HepG2 (cell line): Measurements from ENCODE around the gene GRIP1. TPM values are rescaled to one million over a fixed set of nuclear protein-coding genes. Genes with fewer than 3 reads are reported as not detected.

Source experiments
- ATAC-seq: fragments of 200-7000 bp; cut with Tn5 transposase; 3 replicates; pipeline ENCODE4 v1.9.1; 2020; ENCODE audit warnings: mild to moderate bottlenecking, moderate library complexity
- BruUV-seq: library from RNA; stranded (reverse); fragments of 400-500 nt; replicated peaks from 2 replicates; lab custom pipeline; 2021; lab: Mats Ljungman, UMichigan
- CTCF ChIA-PET: fragments of 300-600 bp; formaldehyde crosslinking; extraction: SDS; loops from one replicate; lab custom pipeline; 2021; ENCODE audit warnings: low total read pairs, inconsistent platforms, low intra/inter-chr PET ratio; lab: Yijun Ruan, JAX
- POLR2A ChIA-PET: fragments of 350-600 bp; sonication (Branson Sonifier 250); formaldehyde crosslinking; loops from one replicate; lab custom pipeline; 2020; ENCODE audit warnings: antibody characterized with exemption, inconsistent platforms; lab: Yijun Ruan, JAX
- DNase-seq: peaks from one replicate; pipeline ENCODE4 v3.0.0-alpha.2; 2015; ENCODE audit warnings: low spot score
- FAIRE-seq: peaks from 3 replicates; lab custom pipeline; 2011; peaks lifted over from hg19 to GRCh38; lab: Jason Lieb, UNC
- H2AFZ ChIP-seq: one replicate; pipeline ENCODE4 v1.6.1; 2011; ENCODE audit warnings: low read length, inconsistent platforms
- H3K27ac ChIP-seq: fragments of 300-600 bp; 3 replicates; pipeline ENCODE4 v1.8.0; 2011; ENCODE audit warnings: mixed run types, mild to moderate bottlenecking, mixed read lengths, low read length, inconsistent platforms; ENCODE audit not compliant: insufficient read depth; ENCODE audit errors: extremely low read length
- H3K27me3 ChIP-seq, 2 experiments: fragments of 200-600 bp in 1 of 2; 2 replicates in 1 of 2; 3 replicates in 1 of 2; pipeline versions ENCODE4 v1.6.0 to v1.8.0; 2011; ENCODE audit warnings: low read length in 2 of 2, mild to moderate bottlenecking in 2 of 2, moderate library complexity in 2 of 2, inconsistent platforms in 1 of 2; ENCODE audit not compliant: insufficient read depth in 2 of 2, control insufficient read depth in 1 of 2
- H3K36me3 ChIP-seq, 2 experiments: fragments of 200-600 bp in 1 of 2; replicated peaks in 1 of 2; 2 replicates in 1 of 2; 3 replicates in 1 of 2; pipeline versions ENCODE4 v1.5.1 to v1.8.0; 2011; ENCODE audit warnings: low read length in 2 of 2, inconsistent platforms in 1 of 2; ENCODE audit not compliant: insufficient read depth in 2 of 2, control insufficient read depth in 1 of 2
- H3K4me1 ChIP-seq: 2 replicates; pipeline ENCODE4 v1.5.1; 2012; ENCODE audit warnings: low read length, inconsistent platforms; ENCODE audit not compliant: insufficient read depth
- H3K4me2 ChIP-seq: 2 replicates; pipeline ENCODE4 v1.6.0; 2011; ENCODE audit warnings: low read depth, low read length, inconsistent platforms
- H3K4me3 ChIP-seq, 3 experiments: fragments of 200-600 bp in 1 of 3; sonication (generic), shearing (Covaris generic) in 1 of 3; replicated peaks in 1 of 3; 2 replicates each; pipeline ENCODE4 v1.5.1; 2011 to 2016; ENCODE audit warnings: low read length in 3 of 3, inconsistent platforms in 2 of 3, low read depth in 2 of 3, mild to moderate bottlenecking in 2 of 3, control low read depth in 1 of 3, mixed read lengths in 1 of 3; ENCODE audit not compliant: insufficient read depth in 1 of 3
- H3K79me2 ChIP-seq: one replicate; pipeline ENCODE4 v1.6.1; 2011; ENCODE audit warnings: low read length, inconsistent platforms; ENCODE audit not compliant: insufficient read depth
- H3K9ac ChIP-seq: 2 replicates; pipeline ENCODE4 v1.6.0; 2011; ENCODE audit warnings: mild to moderate bottlenecking, low read depth, low read length, inconsistent platforms; ENCODE audit not compliant: insufficient read depth
- H3K9me3 ChIP-seq: 2 replicates; pipeline ENCODE4 v1.5.1; 2012; ENCODE audit warnings: mild to moderate bottlenecking, low read length
- H4K20me1 ChIP-seq: 2 replicates; pipeline ENCODE4 v1.6.0; 2011; ENCODE audit warnings: inconsistent platforms, mild to moderate bottlenecking, low read length, moderate library complexity; ENCODE audit not compliant: insufficient read depth
- AKAP8 ChIP-seq: sonication (generic); formaldehyde crosslinking; IDR thresholded peaks from 2 replicates; pipeline ENCODE4 v1.5.1; 2020; ENCODE audit warnings: mild to moderate bottlenecking, missing genetic modification reagents
- ATF7-NPFF ChIP-seq: sonication (generic); formaldehyde crosslinking; IDR thresholded peaks from 2 replicates; pipeline ENCODE4 v1.8.1; 2023; ENCODE audit warnings: mild to moderate bottlenecking, low read depth, missing genetic modification reagents, moderate library complexity
- CHD2 ChIP-seq: IDR thresholded peaks from 2 replicates; pipeline ENCODE4 v1.6.1; 2011; ENCODE audit warnings: low read depth, low read length, improper control_type of control experiment
- CHD4 ChIP-seq: fragments of 200-600 bp; sonication (generic); IDR thresholded peaks from 2 replicates; pipeline ENCODE4 v1.7.0; 2017; ENCODE audit warnings: mild to moderate bottlenecking, low read length, borderline replicate concordance
- CREBL2 ChIP-seq: sonication (generic); formaldehyde crosslinking; IDR thresholded peaks from 2 replicates; pipeline ENCODE4 v1.8.1; 2023; ENCODE audit warnings: missing genetic modification reagents, mild to moderate bottlenecking, borderline replicate concordance
- ETV5 ChIP-seq: IDR thresholded peaks from 2 replicates; pipeline ENCODE4 v1.6.1; 2018; ENCODE audit warnings: missing biosample characterization, missing genetic modification reagents, inconsistent platforms, borderline replicate concordance
- FOXA3 ChIP-seq: IDR thresholded peaks from 2 replicates; pipeline ENCODE4 v1.6.1; 2016; ENCODE audit warnings: missing genetic modification reagents, missing compliant biosample characterization
- GABPB1 ChIP-seq: IDR thresholded peaks from 2 replicates; pipeline ENCODE4 v1.6.1; 2016; ENCODE audit warnings: mild to moderate bottlenecking, missing genetic modification reagents, moderate library complexity, missing compliant biosample characterization
- MEF2D ChIP-seq: sonication (generic); formaldehyde crosslinking; IDR thresholded peaks from 2 replicates; pipeline ENCODE4 v1.5.1; 2020; ENCODE audit warnings: mild to moderate bottlenecking, missing genetic modification reagents
- PPARG ChIP-seq: conservative IDR thresholded peaks from 2 replicates; pipeline ENCODE4 v1.6.1; 2016; ENCODE audit warnings: missing biosample characterization, missing genetic modification reagents
- RAD51 ChIP-seq: fragments of 450-650 bp; IDR thresholded peaks from 2 replicates; pipeline ENCODE4 v1.6.1; 2016; ENCODE audit warnings: borderline replicate concordance
- RARG ChIP-seq: sonication (generic); formaldehyde crosslinking; IDR thresholded peaks from 2 replicates; pipeline ENCODE4 v1.4.0; 2020; ENCODE audit warnings: low read depth, mild to moderate bottlenecking, missing genetic modification reagents
- SIN3B ChIP-seq: fragments of 150-350 bp; IDR thresholded peaks from 2 replicates; pipeline ENCODE4 v1.6.1; 2014; ENCODE audit warnings: low read length
- ZBTB7A ChIP-seq: sonication (generic); formaldehyde crosslinking; IDR thresholded peaks from 2 replicates; pipeline ENCODE4 v1.8.0; 2022; ENCODE audit warnings: mild to moderate bottlenecking, missing genetic modification reagents
- ZNF362 ChIP-seq: sonication (generic); formaldehyde crosslinking; IDR thresholded peaks from 2 replicates; pipeline ENCODE4 v1.4.0; 2020; ENCODE audit warnings: missing genetic modification reagents, mild to moderate bottlenecking, borderline replicate concordance
- ZNF501 ChIP-seq: sonication (generic); formaldehyde crosslinking; IDR thresholded peaks from 2 replicates; pipeline ENCODE4 v1.5.1; 2020; ENCODE audit warnings: mild to moderate bottlenecking, moderate library complexity, missing genetic modification reagents
- ZSCAN31 ChIP-seq: sonication (generic); formaldehyde crosslinking; IDR thresholded peaks from 2 replicates; pipeline ENCODE4 v1.5.0; 2020; ENCODE audit warnings: low read depth, mild to moderate bottlenecking, missing genetic modification reagents
- WGBS: methylation state at CpG from one replicate; pipeline ENCODE4 v1.1.6; 2017; ENCODE audit warnings: low lambda C conversion rate; 5-methylcytosine and 5-hydroxymethylcytosine counted together
- in situ Hi-C: cut with HindIII; loops from 2 replicates; pipeline ENCODE4 v1.10.0; 2017; ENCODE audit warnings: low pct_unique_long_range_greater_than_20kb; ENCODE audit not compliant: extremely low pct_ligation_motif_present
- intact Hi-C: fragments of 100-400 bp; cut with micrococcal nuclease; formaldehyde crosslinking; loops from one replicate; pipeline ENCODE4 v1.10.0; 2022; ENCODE audit not compliant: unreplicated experiment
- polyA plus RNA-seq, 8 experiments: library from polyadenylated mRNA; depleted of rRNA in 3 of 8; stranded (reverse) in 7 of 8; unstranded in 1 of 8; fragments of >200 nt; fragmentation: Illumina TruSeq in 4 of 8; extraction: Trizol in 4 of 8; gene quantifications; 2 replicates each; pipeline versions ENCODE4 v1.2.1 to v1.2.3, GENCODE V29; 2011 to 2016; ENCODE audit warnings: low read depth in 4 of 8, missing spikeins in 1 of 8, mixed read lengths in 1 of 8; ENCODE audit not compliant: insufficient read depth in 1 of 8
- total RNA-seq, 5 experiments: library from RNA; depleted of rRNA; stranded (reverse); fragments of >200 nt; fragmentation: Illumina TruSeq; extraction: Trizol; gene quantifications; 2 replicates each; pipeline ENCODE4 v1.2.3, GENCODE V29; 2016; ENCODE audit warnings: low read depth in 1 of 5

Gene GRIP1
- total and polyA plus RNA-seq, 2 of the 13 experiments (the other 11 are each of a cell fraction or from before 2014, with no cell fraction given): not detected

- TF ChIP-seq AKAP8 (CRISPR knock-in tag): no peak
- no peak for TF ChIP-seq PPARG (CRISPR knock-in tag)
- no peak for TF ChIP-seq GABPB1 (CRISPR knock-in tag)
- TF ChIP-seq MEF2D: no peak
- TF ChIP-seq ZNF501 (CRISPR knock-in tag): no peak
- no peak for TF ChIP-seq ZBTB7A
- TF ChIP-seq ZNF362 (CRISPR knock-in tag): no peak
- TF ChIP-seq RARG (CRISPR knock-in tag): no peak
- TF ChIP-seq CREBL2 (CRISPR knock-in tag): no peak
- no peak for TF ChIP-seq FOXA3 (CRISPR knock-in tag)
- no peak for TF ChIP-seq ZSCAN31 (CRISPR knock-in tag)
- no peak for TF ChIP-seq RAD51
- TF ChIP-seq CHD2: no peak
- TF ChIP-seq ETV5 (CRISPR knock-in tag): no peak
- TF ChIP-seq ATF7-NPFF (CRISPR knock-in tag): no peak
- no peak for TF ChIP-seq SIN3B
- TF ChIP-seq CHD4: no peak
- Histone ChIP-seq H3K4me1 (peaks cover 13% of the 10 kb centered on the region), H3K79me2 (no peaks in the 10 kb centered on the region), H3K27me3 (peaks cover 0 to 3% of the 10 kb centered on the region in 2 experiments; a peak in 1 of 5 replicates), H3K4me2 (no peak overlapping the region), H4K20me1 (no peaks in the 10 kb centered on the region), H2AFZ (no peak overlapping the region), H3K27ac (no peak overlapping the region), H3K4me3 (no peak overlapping the region), H3K9ac (no peak overlapping the region), H3K9me3 (no peaks in the 10 kb centered on the region), H3K36me3 (no peaks in the 10 kb centered on the region)
- POLR2A ChIA-PET: no interaction called here
- under 1% methylated on average over 2 of the region's 2 CpGs for WGBS
- FAIRE-seq (no peak), DNase-seq (no peak), ATAC-seq (no peak)
- CTCF ChIA-PET: no interaction called here
- no TSS peak for BruUV-seq
- in situ Hi-C loops: no loop called here
- intact Hi-C loops: no loop called here
Measured at GRCh38 chr12:66624806-66625205, 54.1 kb downstream of the GRIP1 start.
